GM19099 (cell line): ENCODE measurements around the gene ACMSD.

Source experiments
- POLR2A ChIP-seq: IDR thresholded peaks from 3 replicates; pipeline ENCODE4 v1.6.1; 2011; ENCODE audit warnings: low read depth; ENCODE audit not compliant: insufficient read length; ENCODE audit errors: extremely low read depth

Gene ACMSD

DNA sequence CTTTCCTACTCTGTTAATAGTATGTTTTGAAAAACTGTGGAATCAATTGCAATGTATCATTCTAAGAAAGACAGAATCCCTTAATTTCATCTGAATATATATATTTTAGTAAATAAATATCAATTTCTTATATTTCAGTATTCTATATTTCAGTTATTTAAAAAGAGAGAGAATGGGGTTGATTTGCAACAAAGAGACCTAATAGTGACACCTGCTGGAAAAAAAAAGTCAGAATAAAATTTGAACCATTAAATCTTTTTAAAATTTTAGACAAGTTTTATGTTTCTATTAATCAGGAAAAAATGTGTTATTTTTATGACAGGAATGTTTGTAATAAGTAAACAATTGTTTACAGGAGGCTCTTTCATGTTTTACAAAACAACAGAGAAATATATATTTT is 59.5 kb downstream of the ACMSD start:
- no peak for TF ChIP-seq POLR2A

GRCh38 chr2:134899204-134899603 is 60.8 kb downstream of the ACMSD start:
- no peak for TF ChIP-seq POLR2A

DNA sequence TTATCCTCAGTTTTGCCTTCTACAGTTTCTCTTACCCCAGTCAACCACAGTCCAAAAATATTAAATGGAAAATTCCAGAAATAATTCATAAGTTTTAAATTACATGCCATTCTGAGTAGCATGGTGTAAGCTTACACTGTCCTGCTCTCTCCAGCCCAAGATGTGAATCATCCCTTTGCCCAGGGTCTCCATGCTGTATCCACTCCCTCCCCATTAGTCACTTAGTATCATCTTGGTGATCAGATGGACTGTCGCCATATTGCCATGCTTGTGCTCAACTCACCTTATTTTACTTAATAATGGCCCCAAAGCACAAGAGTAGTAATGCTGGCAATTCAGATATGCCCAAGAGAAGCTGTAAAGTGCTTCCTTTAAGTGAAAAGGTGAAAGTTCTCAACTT is 61.7 kb downstream of the ACMSD start:
- no peak for TF ChIP-seq POLR2A

- no peak for TF ChIP-seq POLR2A
These were observed 66.8 kb downstream of the ACMSD start for GRCh38 chr2:134905168-134905567.

DNA sequence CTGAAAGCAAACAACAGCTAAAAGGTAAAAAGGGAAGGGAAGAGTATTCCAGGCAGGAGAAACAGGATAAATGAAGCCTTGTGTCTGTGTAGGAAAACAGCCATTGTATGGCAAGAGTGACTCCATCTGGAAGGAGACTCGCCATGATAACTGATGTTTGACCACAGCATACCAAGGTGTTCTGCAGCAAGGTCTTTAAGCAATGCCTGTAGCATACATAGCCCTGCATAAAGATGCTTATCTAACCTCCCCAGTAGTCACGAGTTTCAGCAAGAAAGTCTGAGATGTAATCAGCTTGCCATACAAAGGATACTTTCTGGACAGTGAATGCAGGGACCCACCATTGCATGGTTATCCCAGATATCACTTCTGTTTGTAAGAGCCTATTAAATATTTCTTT is 68.3 kb downstream of the ACMSD start:
- TF ChIP-seq POLR2A: no peak

DNA sequence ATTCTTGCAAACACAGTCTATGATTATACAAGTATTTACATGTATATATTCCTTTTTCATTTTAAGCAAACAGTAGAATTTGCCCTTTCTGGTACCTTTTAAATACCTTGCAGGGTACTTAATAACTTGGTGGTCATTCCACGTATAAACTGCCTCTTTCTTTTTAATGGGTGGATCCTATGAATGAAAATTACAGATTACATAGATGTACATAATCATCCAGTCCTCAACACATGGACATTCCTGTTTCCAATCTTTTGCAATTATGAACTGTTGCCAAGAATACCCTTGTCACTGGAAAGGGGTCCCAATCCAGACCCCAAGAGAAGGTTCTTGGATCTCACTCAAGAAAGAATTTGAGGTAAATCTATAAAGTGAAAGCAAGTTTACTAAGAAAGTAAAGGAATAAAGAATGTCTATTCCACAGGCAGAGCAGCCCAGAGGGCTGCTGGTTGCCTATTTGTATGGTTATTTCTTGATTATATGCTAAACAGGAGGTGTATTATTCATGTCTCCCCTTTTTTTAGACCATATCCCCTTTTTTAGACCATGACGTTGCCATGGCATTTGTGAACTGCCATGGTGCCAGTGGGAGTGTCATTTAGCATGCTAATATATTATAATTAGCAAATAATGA is 72.5 kb downstream of the ACMSD start:
- no peak for TF ChIP-seq POLR2A

DNA sequence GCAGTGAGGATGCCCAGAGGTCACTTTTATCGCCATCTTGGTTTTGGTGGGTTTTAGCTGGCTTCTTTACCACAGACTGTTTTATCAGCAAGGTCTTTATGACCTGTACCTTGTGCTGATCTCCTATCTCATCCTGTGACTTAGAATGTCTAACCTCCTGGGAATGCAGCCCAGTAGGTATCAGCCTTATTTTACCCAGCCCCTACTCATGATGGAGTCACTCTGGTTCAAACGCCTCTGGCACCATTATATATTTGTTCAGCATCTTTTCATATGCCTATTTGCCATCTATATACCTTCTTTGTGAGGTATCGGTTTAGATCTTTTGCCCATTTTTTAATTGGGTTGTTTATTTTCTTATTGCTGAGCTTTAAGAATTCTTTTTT is 73.0 kb downstream of the ACMSD start:
- TF ChIP-seq POLR2A: no peak

- no peak for TF ChIP-seq POLR2A
These were observed 73.9 kb downstream of the ACMSD start for GRCh38 chr2:134912361-134912760.

GRCh38 chr2:134917360-134917865 is 79.0 kb downstream of the ACMSD start:
- no peak for TF ChIP-seq POLR2A

GRCh38 chr2:134917888-134918525 is 79.6 kb downstream of the ACMSD start:
- TF ChIP-seq POLR2A: peak; percentile 89

- peak; percentile 70 for TF ChIP-seq POLR2A
These were observed 80.3 kb downstream of the ACMSD start, which contains the start of gene CCNT2 for GRCh38 chr2:134918526-134919340. TSS of gene CCNT2 (plus strand) at chr2:134918822. CDS start at chr2:134918855, 33 bp downstream.

GRCh38 chr2:134919341-134920210 is 81.2 kb downstream of the ACMSD start:
- TF ChIP-seq POLR2A: peak; percentile 60

GRCh38 chr2:134924912-134925311 is 86.5 kb downstream of the ACMSD start:
- TF ChIP-seq POLR2A: no peak

GRCh38 chr2:134926231-134926931 is 88.0 kb downstream of the ACMSD start:
- TF ChIP-seq POLR2A: no peak
